WTC11 (cell line): ENCODE measurements around the gene IL4I1.

Source experiments
- ETV6 ChIP-seq: sonication (generic); formaldehyde crosslinking; IDR thresholded peaks from 2 replicates; pipeline ENCODE4 v1.8.1; 2022; ENCODE audit warnings: mild to moderate bottlenecking, missing genetic modification reagents
- TF ChIP-seq, protein P1 (sequence below): fragments of 200-600 bp; IDR thresholded peaks from 2 replicates; pipeline ENCODE4 v1.8.0; 2022; ENCODE audit warnings: antibody characterized with exemption

DNA sequence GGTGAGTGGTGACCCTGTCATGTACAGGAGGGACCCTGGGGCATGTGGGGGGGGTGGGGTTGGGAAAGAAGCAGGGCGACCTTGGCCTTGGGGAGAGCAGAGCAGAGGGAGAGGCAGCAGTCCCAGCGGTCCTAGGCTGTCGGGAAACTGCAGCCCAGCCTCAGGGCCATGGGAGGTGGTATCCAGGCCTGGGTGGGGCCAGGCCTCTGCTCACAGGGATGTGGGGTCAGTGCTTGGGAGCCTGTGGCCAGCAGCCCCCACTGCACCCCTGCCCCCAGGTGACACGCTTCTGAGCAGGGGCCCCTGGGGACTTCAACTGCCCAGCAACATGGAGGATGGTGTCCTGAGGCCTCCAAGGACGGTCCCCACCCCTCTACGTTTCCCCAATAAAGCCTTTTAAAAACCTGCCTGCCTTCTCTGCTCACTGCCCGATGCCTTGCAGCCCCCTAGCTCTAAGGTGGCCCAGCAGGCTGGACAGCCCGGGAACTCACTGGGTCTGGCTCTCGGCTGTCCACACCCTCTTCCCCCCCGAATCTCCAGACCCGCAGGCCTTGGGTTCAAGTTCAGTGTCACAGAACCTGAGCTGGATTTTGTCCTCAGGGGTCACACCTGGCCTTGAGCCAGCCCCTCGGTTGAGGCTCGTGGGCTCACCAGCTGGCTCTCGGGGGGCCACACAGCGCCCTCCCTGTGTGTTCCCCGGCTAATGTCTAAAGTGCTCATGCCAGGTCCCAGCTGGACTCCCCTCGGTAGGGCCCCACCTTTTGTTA lies 36.2 kb downstream of the IL4I1 start:
- TF ChIP-seq ETV6 (CRISPR knock-in tag), result no peak
- TF ChIP-seq, protein P1, sequence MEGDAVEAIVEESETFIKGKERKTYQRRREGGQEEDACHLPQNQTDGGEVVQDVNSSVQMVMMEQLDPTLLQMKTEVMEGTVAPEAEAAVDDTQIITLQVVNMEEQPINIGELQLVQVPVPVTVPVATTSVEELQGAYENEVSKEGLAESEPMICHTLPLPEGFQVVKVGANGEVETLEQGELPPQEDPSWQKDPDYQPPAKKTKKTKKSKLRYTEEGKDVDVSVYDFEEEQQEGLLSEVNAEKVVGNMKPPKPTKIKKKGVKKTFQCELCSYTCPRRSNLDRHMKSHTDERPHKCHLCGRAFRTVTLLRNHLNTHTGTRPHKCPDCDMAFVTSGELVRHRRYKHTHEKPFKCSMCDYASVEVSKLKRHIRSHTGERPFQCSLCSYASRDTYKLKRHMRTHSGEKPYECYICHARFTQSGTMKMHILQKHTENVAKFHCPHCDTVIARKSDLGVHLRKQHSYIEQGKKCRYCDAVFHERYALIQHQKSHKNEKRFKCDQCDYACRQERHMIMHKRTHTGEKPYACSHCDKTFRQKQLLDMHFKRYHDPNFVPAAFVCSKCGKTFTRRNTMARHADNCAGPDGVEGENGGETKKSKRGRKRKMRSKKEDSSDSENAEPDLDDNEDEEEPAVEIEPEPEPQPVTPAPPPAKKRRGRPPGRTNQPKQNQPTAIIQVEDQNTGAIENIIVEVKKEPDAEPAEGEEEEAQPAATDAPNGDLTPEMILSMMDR, result no peak
